ENCODE results near the gene ZYG11B. TPM values are rescaled to one million over a fixed set of nuclear protein-coding genes. Genes with fewer than 3 reads are reported as not detected.

Gene ZYG11B
- total and polyA plus RNA-seq, 9 of the 15 experiments (the other 6 are each of a cell fraction or from before 2014, with no cell fraction given), result 4.9 to 22.2 (median 12.2) TPM

GRCh38 chr1:52814465-52814864, 88.2 kb downstream of the ZYG11B start:
- POLR2A ChIA-PET, result no interaction called here
- in situ Hi-C loops (cut with MboI), result no loop called here
- WGBS (ENCODE audit: insufficient coverage, low coverage, missing lambda C conversion rate), result 39% methylated on average over 2 of the region's 2 CpGs
- Histone ChIP-seq H3K27ac (ENCODE audit: extremely low read depth, low read depth, low read length) (no peak overlapping the region), H3K4me1 (replicated peaks in 1 of 2; ENCODE audit: control insufficient read depth in 2 of 2, insufficient read depth in 2 of 2, low read length in 2 of 2) (no peaks in the 10 kb centered on the region), H3K4me2 (ENCODE audit: insufficient read depth, low read length) (no peak overlapping the region), H3K36me3 (ENCODE audit: control insufficient read depth, insufficient read depth, low read length) (peaks cover 28% of the 10 kb centered on the region), H3K9me1 (ENCODE audit: control insufficient read depth, insufficient read depth, low read length) (no peaks in the 10 kb centered on the region), H3K9me3 (replicated peaks; ENCODE audit: control insufficient read depth, insufficient read depth, low read depth, low read length) (no peaks in the 10 kb centered on the region), H3K79me2 (ENCODE audit: control insufficient read depth, insufficient read depth, low read length) (no peaks in the 10 kb centered on the region), H4K20me1 (replicated peaks; ENCODE audit: control insufficient read depth, insufficient read depth, low read length) (no peaks in the 10 kb centered on the region), H3K4me3 (no peak overlapping the region), H3K9ac (ENCODE audit: insufficient read depth in 1 of 2, low read depth in 2 of 2, low read length in 2 of 2) (no peak overlapping the region), H2AFZ (ENCODE audit: low read depth, low read length) (no peak overlapping the region), H3K27me3 (ENCODE audit: control insufficient read depth in 2 of 2, insufficient read depth in 2 of 2, low read length in 2 of 2) (no peaks in the 10 kb centered on the region)
- intact Hi-C loops (cut with micrococcal nuclease), result no loop called here
- CTCF ChIA-PET (ENCODE audit: low intra/inter-chr PET ratio), result no interaction called here
- ATAC-seq, result peak; percentile 70
- BruUV-seq (replicated peaks), result no TSS peak
- no peak for FAIRE-seq
- DNase-seq (ENCODE audit: extremely low read depth in 1 of 4, low spot score in 3 of 4), result no peak
- peak; percentile 90 for TF ChIP-seq ATF3 (IDR thresholded peaks at IDR 0.05)
- no peak for TF ChIP-seq ATF3 (CRISPR knock-in tag; conservative IDR thresholded peaks at IDR 0.05)
- TF ChIP-seq EP300 (IDR thresholded peaks at IDR 0.05; ENCODE audit: low read length), result peak; percentile 9; the same call in 1 of the 2 replicates
- TF ChIP-seq TEAD4 (IDR thresholded peaks at IDR 0.05; ENCODE audit: low read length), result peak; percentile 43
- no peak for TF ChIP-seq TEAD4 (CRISPR knock-in tag; IDR thresholded peaks at IDR 0.05; ENCODE audit: borderline replicate concordance)
- no peak for TF ChIP-seq FOXA1 (IDR thresholded peaks at IDR 0.05; ENCODE audit: borderline replicate concordance)
- TF ChIP-seq GABPA (tag; conservative IDR thresholded peaks at IDR 0.05; ENCODE audit: low read depth), result no peak
- TF ChIP-seq NCOA4 (IDR thresholded peaks at IDR 0.05; ENCODE audit: partially characterized antibody), result no peak
- TF ChIP-seq DPF2 (IDR thresholded peaks at IDR 0.05), result peak; percentile 31; the same call in 1 of the 2 replicates
- TF ChIP-seq MEIS2 (IDR thresholded peaks at IDR 0.05; ENCODE audit: partially characterized antibody), result peak; percentile 82
- no peak for TF ChIP-seq PBX2 (CRISPR knock-in tag; IDR thresholded peaks at IDR 0.05; ENCODE audit: low read depth)
- peak; percentile 57; the same call in 1 of the 2 replicates for TF ChIP-seq PBX2 (tag; conservative IDR thresholded peaks at IDR 0.05; ENCODE audit: low read depth)
- peak; percentile 51; the same call in 1 of the 2 replicates for TF ChIP-seq ATF7 (IDR thresholded peaks at IDR 0.05)
- no peak for TF ChIP-seq RREB1 (CRISPR knock-in tag; IDR thresholded peaks at IDR 0.05)

Data from K562 (cell line).